CD14-positive monocyte (primary cell): Measurements from ENCODE around the gene CCR7. TPM values are rescaled to one million over a fixed set of nuclear protein-coding genes. Genes with fewer than 3 reads are reported as not detected.

Experiments
- DNase-seq, 3 donors: peaks; one replicate each; pipeline ENCODE4 v3.0.0-alpha.2; 2011 to 2022
- H2AFZ ChIP-seq: 2 replicates; pipeline ENCODE4 v1.6.0; 2012; ENCODE audit warnings: mild to moderate bottlenecking, low read depth, low read length, inconsistent platforms; ENCODE audit not compliant: insufficient read depth, poor library complexity, severe bottlenecking
- H3K27ac ChIP-seq, 2 donors: 1 replicate in 1 of 2; 2 replicates in 1 of 2; pipeline ENCODE4 v1.5.1; 2012 to 2013; ENCODE audit warnings: low read length in 2 of 2, control low read depth in 1 of 2, inconsistent platforms in 1 of 2, low read depth in 1 of 2, mild to moderate bottlenecking in 1 of 2
- H3K27me3 ChIP-seq, 2 donors: one replicate each; pipeline versions ENCODE4 v1.6.0 to v1.6.1; 2011 to 2013; ENCODE audit warnings: low read length in 2 of 2; ENCODE audit not compliant: control insufficient read depth in 2 of 2, insufficient read depth in 2 of 2
- H3K36me3 ChIP-seq, 2 donors: replicated peaks in 1 of 2; 1 replicate in 1 of 2; 2 replicates in 1 of 2; pipeline versions ENCODE4 v1.5.1 to v1.6.1; 2012 to 2013; ENCODE audit warnings: low read length in 2 of 2, control low read depth in 1 of 2, inconsistent platforms in 1 of 2, mild to moderate bottlenecking in 1 of 2; ENCODE audit not compliant: insufficient read depth in 2 of 2, control insufficient read depth in 1 of 2
- H3K4me1 ChIP-seq, 2 donors: 1 replicate in 1 of 2; 2 replicates in 1 of 2; pipeline versions ENCODE4 v1.5.1 to v1.6.1; 2012 to 2013; ENCODE audit warnings: low read length in 2 of 2, control low read depth in 1 of 2, inconsistent platforms in 1 of 2, mild to moderate bottlenecking in 1 of 2, moderate library complexity in 1 of 2; ENCODE audit not compliant: insufficient read depth in 2 of 2, control insufficient read depth in 1 of 2
- H3K4me2 ChIP-seq: replicated peaks from 2 replicates; pipeline ENCODE3; 2012; ENCODE audit warnings: low read length, moderate library complexity, mild to moderate bottlenecking; ENCODE audit not compliant: poor library complexity, severe bottlenecking; ENCODE audit errors: extremely low read depth
- H3K4me3 ChIP-seq, 3 experiments: fragments of 200-600 bp in 1 of 3; sonication (generic) in 1 of 3; replicated peaks in 1 of 3; 1 replicate in 2 of 3; 2 replicates in 1 of 3; pipeline ENCODE4 v1.5.1; 2011 to 2013; ENCODE audit warnings: low read length in 3 of 3, mild to moderate bottlenecking in 3 of 3, control low read depth in 2 of 3, low read depth in 2 of 3, inconsistent platforms in 1 of 3, moderate library complexity in 1 of 3
- H3K79me2 ChIP-seq: 2 replicates; pipeline ENCODE4 v1.6.0; 2012; ENCODE audit warnings: mild to moderate bottlenecking, control low read depth, inconsistent platforms, low read length, moderate library complexity; ENCODE audit not compliant: insufficient read depth
- H3K9ac ChIP-seq: 2 replicates; pipeline ENCODE4 v1.6.0; 2017; ENCODE audit warnings: low read length, mild to moderate bottlenecking; ENCODE audit not compliant: insufficient read depth, poor library complexity, severe bottlenecking
- H3K9me3 ChIP-seq, 2 donors: replicated peaks in 1 of 2; 1 replicate in 1 of 2; 2 replicates in 1 of 2; pipeline versions ENCODE4 v1.5.1 to v1.6.1; 2012 to 2013; ENCODE audit warnings: low read length in 2 of 2, control low read depth in 1 of 2; ENCODE audit not compliant: control insufficient read depth in 1 of 2, insufficient read depth in 1 of 2
- H4K20me1 ChIP-seq: 2 replicates; pipeline ENCODE4 v1.6.0; 2012; ENCODE audit warnings: mild to moderate bottlenecking, low read length, control low read depth, moderate library complexity; ENCODE audit not compliant: insufficient read depth
- H3K27ac Mint-ChIP-seq, 7 donors: one replicate each; pipeline ENCODE4 v1.8.0; 2020; ENCODE audit warnings: mild to moderate bottlenecking in 7 of 7, mixed read lengths in 7 of 7, moderate library complexity in 6 of 7, inconsistent platforms in 2 of 7
- H3K27me3 Mint-ChIP-seq, 3 donors: one replicate each; pipeline ENCODE4 v1.8.0; 2021 to 2022; ENCODE audit warnings: low read depth in 3 of 3, mild to moderate bottlenecking in 3 of 3, mixed read lengths in 3 of 3, moderate library complexity in 3 of 3, inconsistent platforms in 1 of 3
- H3K36me3 Mint-ChIP-seq, 2 donors: one replicate each; pipeline ENCODE4 v1.8.0; 2020; ENCODE audit warnings: mixed read lengths in 2 of 2, inconsistent platforms in 1 of 2, mild to moderate bottlenecking in 1 of 2
- H3K4me1 Mint-ChIP-seq: one replicate; pipeline ENCODE4 v1.8.0; 2020; ENCODE audit warnings: mild to moderate bottlenecking, mixed read lengths
- H3K4me3 Mint-ChIP-seq, 2 donors: one replicate each; pipeline ENCODE4 v1.8.0; 2020; ENCODE audit warnings: mild to moderate bottlenecking in 2 of 2, mixed read lengths in 2 of 2, moderate library complexity in 1 of 2
- H3K9me3 Mint-ChIP-seq, 7 donors: one replicate each; pipeline ENCODE4 v1.8.0; 2020 to 2022; ENCODE audit warnings: mixed read lengths in 7 of 7, mild to moderate bottlenecking in 6 of 7, moderate library complexity in 6 of 7, inconsistent platforms in 2 of 7
- CTCF ChIP-seq: fragments of 200-600 bp; IDR thresholded peaks from one replicate; pipeline ENCODE4 v1.8.0; 2022; ENCODE audit warnings: antibody characterized with exemption, mild to moderate bottlenecking
- WGBS: methylation state at CpG from one replicate; pipeline ENCODE4 v1.1.5; 2013; ENCODE audit warnings: missing lambda C conversion rate; ENCODE audit not compliant: insufficient coverage; 5-methylcytosine and 5-hydroxymethylcytosine counted together
- intact Hi-C, 2 donors: fragments of 100-400 bp; cut with micrococcal nuclease; formaldehyde crosslinking; loops; one replicate each; pipeline versions ENCODE4 v1.15.0 to v1.15.1; 2023
- polyA plus RNA-seq, 3 donors: library from polyadenylated mRNA; depleted of rRNA in 1 of 3; unstranded in 2 of 3; stranded (reverse) in 1 of 3; fragments of 300-500 nt in 2 of 3; fragments of >200 nt in 1 of 3; fragmentation: Illumina TruSeq in 2 of 3; gene quantifications; 1 replicate in 2 of 3; 2 replicates in 1 of 3; pipeline ENCODE4 v1.2.3, GENCODE V29; 2012 to 2021

Gene CCR7
- polyA plus RNA-seq, 3 donors: 0.15 to 2.1 (median 1.2) TPM

- H3K36me3 ChIP-seq: no peaks in the 10 kb centered on the region
- Mint-ChIP-seq H3K27me3 (peaks cover 0 to 12% (median 4%) of the 10 kb centered on the region in 3 donors), H3K4me1 (peaks cover 13% of the 10 kb centered on the region), H3K9me3 (peaks cover 6 to 18% (median 12%) of the 10 kb centered on the region in 7 donors), H3K36me3 (no peaks in the 10 kb centered on the region), H3K4me3 (no peak overlapping the region), H3K27ac (no peak overlapping the region)
- no peaks in the 10 kb centered on the region for H3K27me3 ChIP-seq
- no peak overlapping the region for H3K4me2 ChIP-seq
- peaks cover 6 to 8% of the 10 kb centered on the region in 2 donors for H3K4me1 ChIP-seq
- H3K79me2 ChIP-seq: no peaks in the 10 kb centered on the region
- intact Hi-C loops: no loop called here
- H2AFZ ChIP-seq: no peak overlapping the region
- H3K27ac ChIP-seq: no peak overlapping the region
- 100% methylated on average over 2 of the region's 5 CpGs for WGBS
- H3K9me3 ChIP-seq: no peaks in the 10 kb centered on the region
- H3K9ac ChIP-seq: no peak overlapping the region
- no peak for TF ChIP-seq CTCF
- no peak for DNase-seq
- H4K20me1 ChIP-seq: no peaks in the 10 kb centered on the region
- no peak overlapping the region for H3K4me3 ChIP-seq
Measured at GRCh38 chr17:40577611-40578065, 12.4 kb upstream of the CCR7 start.

- H2AFZ ChIP-seq: no peak overlapping the region
- H3K4me2 ChIP-seq: no peak overlapping the region
- no peaks in the 10 kb centered on the region for H3K36me3 ChIP-seq
- H4K20me1 ChIP-seq: no peaks in the 10 kb centered on the region
- no peaks in the 10 kb centered on the region for H3K36me3 Mint-ChIP-seq
- no peaks in the 10 kb centered on the region for H3K4me1 ChIP-seq
- H3K27me3 Mint-ChIP-seq: peaks cover 3 to 12% (median 4%) of the 10 kb centered on the region in 3 donors
- H3K9ac ChIP-seq: no peak overlapping the region
- peaks cover 9 to 22% (median 15%) of the 10 kb centered on the region in 7 donors for H3K9me3 Mint-ChIP-seq
- no peak overlapping the region for H3K4me3 Mint-ChIP-seq
- DNase-seq: no peak
- no peaks in the 10 kb centered on the region for H3K27me3 ChIP-seq
- H3K9me3 ChIP-seq: no peaks in the 10 kb centered on the region
- no peak overlapping the region for H3K27ac Mint-ChIP-seq
- intact Hi-C loops: no loop called here
- H3K27ac ChIP-seq: no peak overlapping the region
- WGBS: no CpG with 5 or more reads among the region's 5 CpGs
- no peak overlapping the region for H3K4me3 ChIP-seq
- H3K4me1 Mint-ChIP-seq: peaks cover 8% of the 10 kb centered on the region
- no peak for TF ChIP-seq CTCF
- H3K79me2 ChIP-seq: no peaks in the 10 kb centered on the region
Measured at GRCh38 chr17:40576113-40576740, 11.0 kb upstream of the CCR7 start.
